ENCODE data around the gene ZBTB12. TPM values are rescaled to one million over a fixed set of nuclear protein-coding genes. Genes with fewer than 3 reads are reported as not detected.

The ZBTB12 gene
- total and polyA plus RNA-seq, 2 of the 13 experiments (the other 11 are each of a cell fraction or from before 2014, with no cell fraction given), result 4.8 to 6.0 TPM

DNA sequence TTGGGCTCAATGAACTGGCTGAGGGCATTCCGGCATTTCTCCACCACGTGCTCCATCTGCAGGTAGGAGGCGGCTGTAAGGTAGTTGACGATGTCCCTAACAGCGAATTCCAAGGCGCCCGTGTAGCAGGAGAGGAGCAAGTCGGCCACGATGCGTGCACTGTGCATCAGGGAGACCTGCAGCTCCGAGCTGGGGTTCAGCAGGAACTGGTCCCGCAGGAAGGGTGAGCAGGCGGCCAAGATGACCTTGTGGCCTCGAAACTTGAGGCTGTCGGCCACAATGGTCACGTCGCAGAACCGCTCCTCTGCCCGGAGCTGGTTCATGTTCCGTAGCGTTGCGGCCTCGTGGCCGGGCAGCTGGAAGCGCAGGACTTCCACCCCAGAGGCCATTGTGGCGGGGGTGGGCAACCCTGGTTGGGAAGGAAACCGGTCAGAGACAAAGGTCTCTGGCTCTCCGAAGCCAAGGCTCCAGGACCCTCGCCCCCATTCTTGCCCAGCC is 920 bp downstream of the ZBTB12 start (continued):
- TF ChIP-seq ZNF7 (CRISPR knock-in tag; IDR thresholded peaks at IDR 0.05), result no peak
- peak; percentile 46; the same call in 1 of the 2 replicates for TF ChIP-seq SPEN (CRISPR knock-in tag; IDR thresholded peaks at IDR 0.05; ENCODE audit: low read depth)
- peak; percentile 81; the same call in 1 of the 2 replicates for TF ChIP-seq FOXC1 (CRISPR knock-in tag; IDR thresholded peaks at IDR 0.05; ENCODE audit: borderline replicate concordance)
- TF ChIP-seq MEIS1 (CRISPR knock-in tag; IDR thresholded peaks at IDR 0.05; ENCODE audit: borderline replicate concordance), result 0 out of 2 replicates have a peak, but pooled peaks have one; percentile 4
- TF ChIP-seq, protein P1, sequence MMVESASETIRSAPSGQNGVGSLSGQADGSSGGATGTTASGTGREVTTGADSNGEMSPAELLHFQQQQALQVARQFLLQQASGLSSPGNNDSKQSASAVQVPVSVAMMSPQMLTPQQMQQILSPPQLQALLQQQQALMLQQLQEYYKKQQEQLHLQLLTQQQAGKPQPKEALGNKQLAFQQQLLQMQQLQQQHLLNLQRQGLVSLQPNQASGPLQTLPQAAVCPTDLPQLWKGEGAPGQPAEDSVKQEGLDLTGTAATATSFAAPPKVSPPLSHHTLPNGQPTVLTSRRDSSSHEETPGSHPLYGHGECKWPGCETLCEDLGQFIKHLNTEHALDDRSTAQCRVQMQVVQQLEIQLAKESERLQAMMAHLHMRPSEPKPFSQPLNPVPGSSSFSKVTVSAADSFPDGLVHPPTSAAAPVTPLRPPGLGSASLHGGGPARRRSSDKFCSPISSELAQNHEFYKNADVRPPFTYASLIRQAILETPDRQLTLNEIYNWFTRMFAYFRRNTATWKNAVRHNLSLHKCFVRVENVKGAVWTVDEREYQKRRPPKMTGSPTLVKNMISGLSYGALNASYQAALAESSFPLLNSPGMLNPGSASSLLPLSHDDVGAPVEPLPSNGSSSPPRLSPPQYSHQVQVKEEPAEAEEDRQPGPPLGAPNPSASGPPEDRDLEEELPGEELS (CRISPR knock-in tag; IDR thresholded peaks at IDR 0.05), result 0 out of 2 replicates have a peak, but pooled peaks have one; percentile 12
- TF ChIP-seq SAP130 (CRISPR knock-in tag; IDR thresholded peaks at IDR 0.05; ENCODE audit: low read depth), result 0 out of 2 replicates have a peak, but pooled peaks have one; percentile 7
- TF ChIP-seq, protein P2, sequence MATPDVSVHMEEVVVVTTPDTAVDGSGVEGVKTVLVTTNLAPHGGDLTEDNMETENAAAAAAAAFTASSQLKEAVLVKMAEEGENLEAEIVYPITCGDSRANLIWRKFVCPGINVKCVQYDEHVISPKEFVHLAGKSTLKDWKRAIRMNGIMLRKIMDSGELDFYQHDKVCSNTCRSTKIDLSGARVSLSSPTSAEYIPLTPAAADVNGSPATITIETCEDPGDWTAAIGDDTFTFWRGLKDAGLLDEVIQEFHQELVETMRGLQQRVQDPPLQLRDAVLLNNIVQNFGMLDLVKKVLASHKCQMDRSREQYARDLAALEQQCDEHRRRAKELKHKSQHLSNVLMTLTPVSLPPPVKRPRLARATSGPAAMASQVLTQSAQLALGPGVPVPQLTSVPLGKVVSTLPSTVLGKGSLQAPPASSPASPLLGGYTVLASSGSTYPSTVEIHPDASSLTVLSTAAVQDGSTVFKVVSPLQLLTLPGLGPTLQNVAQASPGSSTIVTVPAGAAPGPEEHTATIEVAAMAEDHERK (CRISPR knock-in tag; IDR thresholded peaks at IDR 0.05; ENCODE audit: low read depth), result no peak
- no peak for TF ChIP-seq MIER3 (CRISPR knock-in tag; IDR thresholded peaks at IDR 0.05; ENCODE audit: borderline replicate concordance)
- TF ChIP-seq, protein P3, sequence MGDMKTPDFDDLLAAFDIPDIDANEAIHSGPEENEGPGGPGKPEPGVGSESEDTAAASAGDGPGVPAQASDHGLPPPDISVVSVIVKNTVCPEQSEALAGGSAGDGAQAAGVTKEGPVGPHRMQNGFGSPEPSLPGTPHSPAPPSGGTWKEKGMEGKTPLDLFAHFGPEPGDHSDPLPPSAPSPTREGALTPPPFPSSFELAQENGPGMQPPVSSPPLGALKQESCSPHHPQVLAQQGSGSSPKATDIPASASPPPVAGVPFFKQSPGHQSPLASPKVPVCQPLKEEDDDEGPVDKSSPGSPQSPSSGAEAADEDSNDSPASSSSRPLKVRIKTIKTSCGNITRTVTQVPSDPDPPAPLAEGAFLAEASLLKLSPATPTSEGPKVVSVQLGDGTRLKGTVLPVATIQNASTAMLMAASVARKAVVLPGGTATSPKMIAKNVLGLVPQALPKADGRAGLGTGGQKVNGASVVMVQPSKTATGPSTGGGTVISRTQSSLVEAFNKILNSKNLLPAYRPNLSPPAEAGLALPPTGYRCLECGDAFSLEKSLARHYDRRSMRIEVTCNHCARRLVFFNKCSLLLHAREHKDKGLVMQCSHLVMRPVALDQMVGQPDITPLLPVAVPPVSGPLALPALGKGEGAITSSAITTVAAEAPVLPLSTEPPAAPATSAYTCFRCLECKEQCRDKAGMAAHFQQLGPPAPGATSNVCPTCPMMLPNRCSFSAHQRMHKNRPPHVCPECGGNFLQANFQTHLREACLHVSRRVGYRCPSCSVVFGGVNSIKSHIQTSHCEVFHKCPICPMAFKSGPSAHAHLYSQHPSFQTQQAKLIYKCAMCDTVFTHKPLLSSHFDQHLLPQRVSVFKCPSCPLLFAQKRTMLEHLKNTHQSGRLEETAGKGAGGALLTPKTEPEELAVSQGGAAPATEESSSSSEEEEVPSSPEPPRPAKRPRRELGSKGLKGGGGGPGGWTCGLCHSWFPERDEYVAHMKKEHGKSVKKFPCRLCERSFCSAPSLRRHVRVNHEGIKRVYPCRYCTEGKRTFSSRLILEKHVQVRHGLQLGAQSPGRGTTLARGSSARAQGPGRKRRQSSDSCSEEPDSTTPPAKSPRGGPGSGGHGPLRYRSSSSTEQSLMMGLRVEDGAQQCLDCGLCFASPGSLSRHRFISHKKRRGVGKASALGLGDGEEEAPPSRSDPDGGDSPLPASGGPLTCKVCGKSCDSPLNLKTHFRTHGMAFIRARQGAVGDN (CRISPR knock-in tag; IDR thresholded peaks at IDR 0.05), result peak; percentile 80
- peak; percentile 41; the same call in 1 of the 2 replicates for TF ChIP-seq ATF7-NPFF (CRISPR knock-in tag; IDR thresholded peaks at IDR 0.05; ENCODE audit: low read depth)
- peak; percentile 59; the same call in 1 of the 2 replicates for TF ChIP-seq RFXAP (CRISPR knock-in tag; IDR thresholded peaks at IDR 0.05; ENCODE audit: borderline replicate concordance)
- 0 out of 2 replicates have a peak, but pooled peaks have one; percentile 53 for TF ChIP-seq HNRNPL (IDR thresholded peaks at IDR 0.05; ENCODE audit: low read depth, low read length)
- TF ChIP-seq TBX2 (CRISPR knock-in tag; IDR thresholded peaks at IDR 0.05; ENCODE audit: borderline replicate concordance), result 0 out of 2 replicates have a peak, but pooled peaks have one; percentile 38
- TF ChIP-seq ZNF530 (CRISPR knock-in tag; IDR thresholded peaks at IDR 0.05; ENCODE audit: low read depth), result no peak

All from HepG2 (cell line).